GM04503 (cell line): ENCODE measurements around the gene TLX3.

Source experiments
- DNase-seq: peaks from one replicate; pipeline ENCODE4 v3.0.0-alpha.2; 2012; ENCODE audit warnings: low read depth

TLX3 gene

DNA sequence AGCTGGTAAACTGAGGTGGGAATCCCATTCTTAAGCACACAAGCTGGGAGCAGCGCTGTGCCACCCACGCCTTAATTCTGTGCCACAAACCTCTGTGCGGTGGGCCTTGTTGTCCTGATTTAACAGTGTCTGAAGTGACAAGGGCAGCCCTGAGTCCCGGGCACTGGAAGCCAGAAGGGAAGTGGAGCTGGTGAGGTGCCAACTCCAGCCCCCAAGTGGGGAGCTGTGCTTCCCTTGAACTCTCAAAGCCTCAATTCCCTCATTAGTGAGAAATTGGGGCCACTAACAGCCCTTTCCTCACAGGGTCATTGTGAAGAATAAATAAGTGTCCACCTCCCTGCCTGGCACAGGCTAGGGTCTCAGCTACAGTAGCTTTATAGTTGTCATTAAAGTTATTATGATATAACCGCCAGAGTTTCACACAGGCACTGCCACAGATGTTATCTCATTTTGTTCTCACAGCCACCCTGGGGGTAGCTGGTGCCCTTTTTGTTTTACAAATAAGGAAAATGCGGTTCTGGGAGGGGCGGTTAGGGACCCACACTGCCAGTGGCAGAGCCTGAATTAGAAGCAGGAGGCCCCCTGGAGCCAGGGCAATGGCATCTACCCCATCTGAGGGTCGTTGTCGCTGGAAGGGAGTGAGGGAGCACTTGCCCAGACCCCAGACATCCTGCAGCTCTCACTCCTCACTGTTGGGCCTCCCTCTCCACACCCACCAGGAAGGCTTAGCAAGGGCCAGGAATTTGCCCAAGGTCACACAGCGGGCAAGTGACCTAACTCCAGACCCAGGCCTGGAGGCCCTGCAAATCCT, 2.1 kb upstream of the TLX3 start:
- DNase-seq: no peak

DNA sequence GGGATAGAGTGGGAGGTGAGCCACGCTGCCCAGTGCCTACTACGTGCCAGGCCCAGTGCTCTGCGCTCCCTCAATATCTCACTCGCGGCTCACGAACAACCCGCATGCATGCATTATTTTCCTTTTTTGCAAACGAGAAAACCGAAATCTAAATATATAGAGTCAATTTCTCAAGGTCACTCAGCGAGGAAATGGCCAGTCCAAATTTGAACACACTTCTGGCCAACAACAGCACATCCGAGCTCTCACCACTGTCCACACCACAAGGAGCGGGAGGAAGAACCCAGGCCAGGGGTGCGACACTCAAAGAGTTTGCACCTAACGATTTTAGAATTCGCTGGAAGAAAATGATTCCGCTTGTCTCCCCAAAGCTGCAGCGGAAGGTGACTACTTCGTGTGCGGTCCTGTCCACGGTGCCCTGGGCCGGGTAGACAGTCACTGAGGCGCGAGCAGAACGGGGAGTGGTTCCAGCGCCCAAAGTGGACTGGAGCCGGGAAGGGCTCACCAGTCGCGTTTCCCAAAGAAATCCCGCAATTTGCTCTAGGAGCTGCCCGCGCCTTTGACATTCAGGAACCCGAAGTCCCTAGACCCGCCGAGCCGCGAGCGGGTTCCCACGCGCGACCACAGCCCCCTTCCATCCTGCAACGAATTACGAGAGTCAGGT, 1.1 kb upstream of the TLX3 start:
- DNase-seq: no peak

DNA sequence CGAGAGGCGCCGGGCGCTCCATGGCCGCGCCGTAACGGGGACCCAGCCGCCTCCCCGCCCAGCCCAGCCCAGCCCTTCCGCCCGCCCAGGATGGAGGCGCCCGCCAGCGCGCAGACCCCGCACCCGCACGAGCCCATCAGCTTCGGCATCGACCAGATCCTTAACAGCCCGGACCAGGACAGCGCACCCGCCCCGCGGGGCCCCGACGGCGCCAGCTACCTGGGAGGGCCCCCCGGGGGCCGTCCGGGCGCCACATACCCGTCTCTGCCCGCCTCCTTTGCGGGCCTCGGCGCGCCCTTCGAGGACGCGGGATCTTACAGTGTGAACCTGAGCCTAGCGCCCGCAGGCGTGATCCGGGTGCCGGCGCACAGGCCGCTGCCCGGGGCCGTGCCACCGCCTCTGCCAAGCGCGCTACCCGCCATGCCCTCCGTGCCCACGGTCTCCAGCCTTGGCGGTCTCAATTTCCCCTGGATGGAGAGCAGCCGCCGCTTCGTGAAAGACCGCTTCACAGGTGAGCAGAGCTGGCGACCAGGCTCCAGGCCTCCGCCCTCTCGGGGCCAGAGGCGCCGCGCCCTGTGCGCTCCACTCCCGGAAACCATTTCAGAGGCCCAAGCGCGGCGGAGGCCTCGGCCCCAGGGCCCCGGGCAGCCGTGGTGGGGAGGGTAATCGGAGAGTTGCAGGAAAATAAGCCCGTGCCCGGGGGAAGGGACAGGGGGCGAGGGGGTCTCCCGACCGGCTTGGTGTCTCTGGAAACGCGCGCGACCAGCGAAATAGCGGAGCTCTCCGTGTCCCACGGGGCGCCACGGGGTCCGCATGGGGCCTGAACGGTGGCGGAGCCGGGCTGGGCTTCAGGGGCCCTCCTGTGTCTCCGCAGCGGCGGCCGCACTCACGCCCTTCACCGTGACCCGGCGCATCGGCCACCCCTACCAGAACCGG, 496 bp downstream of the TLX3 start:
- DNase-seq: no peak

DNA sequence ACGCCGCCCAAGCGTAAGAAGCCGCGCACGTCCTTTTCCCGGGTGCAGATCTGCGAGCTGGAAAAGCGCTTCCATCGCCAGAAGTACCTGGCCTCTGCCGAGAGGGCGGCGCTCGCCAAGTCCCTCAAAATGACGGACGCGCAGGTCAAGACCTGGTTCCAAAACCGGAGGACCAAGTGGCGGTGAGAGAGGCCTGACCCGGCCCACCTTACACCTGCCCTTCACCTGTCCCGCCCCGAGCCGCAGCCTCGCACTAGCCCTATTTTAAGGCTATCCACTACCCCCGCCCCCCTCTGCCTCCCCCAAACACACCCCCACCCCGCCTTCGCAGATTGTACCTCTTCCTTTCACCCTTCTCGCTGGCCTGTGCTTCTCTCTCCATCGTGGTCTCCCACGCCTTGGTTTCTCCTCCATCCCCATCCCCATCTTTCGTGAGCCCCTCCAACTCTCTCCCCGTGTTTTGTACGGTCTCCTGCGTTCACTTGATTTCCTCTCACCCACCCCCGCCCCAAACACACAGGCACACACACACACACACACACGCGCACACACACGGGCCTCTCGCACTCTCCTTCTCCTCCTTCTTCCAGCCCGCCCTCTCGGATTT, 1.3 kb downstream of the TLX3 start:
- no peak for DNase-seq

DNA sequence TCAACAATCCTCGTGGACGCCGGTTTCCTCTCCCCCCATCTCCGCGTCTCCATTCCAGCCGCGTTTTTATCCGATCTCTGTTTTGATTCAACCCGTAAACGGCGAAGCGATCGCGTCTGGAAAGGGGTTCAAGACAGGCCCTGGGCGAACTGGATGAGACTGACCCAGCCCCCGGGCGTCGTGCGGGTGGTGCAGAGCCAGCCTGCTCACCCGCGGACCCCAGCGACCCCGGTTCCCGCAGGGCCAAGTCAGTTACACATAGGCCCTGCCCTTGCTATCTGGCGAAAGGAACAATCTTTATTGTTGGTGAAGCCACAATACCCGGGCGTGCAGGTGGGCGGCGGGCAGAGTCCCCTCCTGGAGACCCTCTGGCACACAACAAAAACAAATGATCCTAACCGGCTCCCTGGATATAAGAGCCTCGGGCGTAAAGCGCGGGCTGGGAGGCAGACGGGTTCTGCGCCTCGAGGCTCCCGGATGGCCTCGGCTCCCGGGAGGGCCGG, 1.8 kb downstream of the TLX3 start:
- DNase-seq: no peak

DNA sequence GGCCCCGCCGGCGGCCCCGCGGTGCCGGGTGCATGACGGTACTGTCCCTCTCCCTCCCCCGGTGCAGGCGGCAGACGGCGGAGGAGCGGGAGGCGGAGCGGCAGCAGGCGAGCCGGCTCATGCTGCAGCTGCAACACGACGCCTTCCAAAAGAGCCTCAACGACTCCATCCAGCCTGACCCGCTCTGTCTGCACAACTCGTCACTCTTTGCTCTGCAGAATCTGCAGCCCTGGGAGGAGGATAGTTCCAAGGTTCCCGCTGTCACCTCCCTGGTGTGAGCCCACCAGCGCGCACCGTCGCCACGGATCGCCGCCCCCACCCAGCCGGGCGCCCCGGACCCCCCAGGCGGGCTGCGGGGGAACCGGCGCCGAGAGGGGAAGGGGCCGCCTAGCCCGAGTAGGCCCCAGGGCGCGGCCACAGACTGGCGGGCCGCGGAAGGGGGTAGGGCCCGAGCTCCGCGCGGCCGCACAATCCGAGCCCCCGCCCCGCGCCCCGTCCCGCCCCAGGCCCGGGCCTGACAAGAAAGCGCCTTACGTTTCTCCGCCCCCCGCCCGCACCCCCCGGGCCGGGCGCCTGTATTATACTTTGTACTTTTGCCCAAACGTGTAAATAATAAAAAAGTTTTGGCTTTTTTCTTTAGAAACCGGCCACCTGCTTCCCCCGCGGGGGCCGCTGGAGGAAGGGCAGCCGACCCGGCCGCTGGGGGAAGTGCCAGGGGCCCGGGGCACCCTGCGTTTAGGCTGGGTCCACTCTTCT, 2.5 kb downstream of the TLX3 start:
- DNase-seq: no peak

DNA sequence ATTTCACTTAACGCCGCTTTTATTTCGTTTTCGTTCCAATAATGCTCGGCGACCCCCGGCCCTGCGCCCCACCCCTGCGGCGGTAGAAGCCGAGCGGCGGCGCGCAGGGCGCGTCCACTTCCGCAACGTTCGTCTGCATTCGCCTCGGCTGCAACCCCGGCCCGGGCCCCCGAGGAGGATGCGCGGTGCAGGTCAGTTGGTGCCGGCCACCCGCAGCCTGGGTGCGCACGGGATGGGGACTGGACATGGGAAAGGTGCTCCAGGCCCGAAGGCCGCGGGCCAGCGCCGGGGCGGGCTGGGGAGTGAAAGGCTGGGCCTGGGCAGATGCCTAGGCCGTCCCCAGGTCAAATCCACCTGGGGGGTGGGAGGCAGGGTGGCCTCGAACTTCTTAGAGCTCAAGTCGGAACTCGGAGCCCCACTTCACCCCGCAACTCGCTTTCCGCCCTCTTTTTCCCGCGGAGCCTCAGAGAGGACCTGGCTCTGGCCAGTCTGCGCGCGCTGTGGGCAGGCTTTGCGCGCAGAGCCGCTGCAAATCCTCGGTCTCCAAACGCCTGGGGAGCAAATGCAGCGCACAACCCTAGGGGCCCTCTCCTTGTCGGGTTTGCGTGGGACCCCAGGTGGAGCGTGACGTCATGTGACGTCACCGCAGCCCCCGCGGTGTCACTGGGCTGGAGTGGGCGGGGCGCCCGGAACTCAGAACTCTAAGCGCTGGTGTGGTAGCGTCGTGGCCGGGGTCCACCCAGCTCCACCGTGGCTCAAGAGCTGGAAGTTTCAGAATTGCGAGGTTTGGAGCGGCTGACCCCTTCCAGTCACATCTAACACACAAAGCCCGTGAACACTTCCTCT, 3.3 kb downstream of the TLX3 start:
- DNase-seq: no peak

DNA sequence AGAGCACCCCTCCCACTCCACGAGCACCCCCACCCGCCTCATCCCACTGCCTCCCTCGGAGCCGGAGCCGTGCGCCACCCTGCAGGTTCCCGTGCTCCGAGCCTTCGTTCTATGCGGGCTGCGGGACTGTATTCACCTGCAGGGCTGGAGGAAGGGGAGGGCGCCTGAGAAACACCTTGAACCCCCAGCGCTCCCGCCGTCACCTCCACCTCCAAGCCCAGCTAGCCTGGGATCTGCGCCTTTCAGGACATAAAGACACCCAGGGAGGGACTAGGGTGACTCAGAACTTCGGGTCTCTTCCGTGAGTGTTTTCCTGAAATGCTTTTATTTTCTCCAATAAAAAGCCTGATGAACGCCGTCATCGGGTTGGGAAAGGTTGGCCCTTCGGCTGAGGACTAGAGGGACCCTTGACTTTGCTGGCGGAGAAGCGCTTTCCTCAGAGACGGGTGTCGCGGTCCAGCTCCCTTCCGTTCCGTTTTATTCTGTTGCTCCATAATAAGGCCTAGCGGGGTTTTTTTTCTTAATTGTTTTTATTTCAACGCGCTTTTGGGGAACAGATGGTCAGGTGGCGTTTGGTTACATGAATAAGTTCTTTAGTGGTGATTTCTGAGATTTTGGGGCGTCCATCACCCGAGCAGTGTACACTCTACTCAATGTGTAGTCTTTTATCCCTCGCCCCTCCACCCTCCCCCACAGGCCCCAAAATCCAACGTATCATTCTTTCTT, 4.6 kb downstream of the TLX3 start:
- no peak for DNase-seq

DNA sequence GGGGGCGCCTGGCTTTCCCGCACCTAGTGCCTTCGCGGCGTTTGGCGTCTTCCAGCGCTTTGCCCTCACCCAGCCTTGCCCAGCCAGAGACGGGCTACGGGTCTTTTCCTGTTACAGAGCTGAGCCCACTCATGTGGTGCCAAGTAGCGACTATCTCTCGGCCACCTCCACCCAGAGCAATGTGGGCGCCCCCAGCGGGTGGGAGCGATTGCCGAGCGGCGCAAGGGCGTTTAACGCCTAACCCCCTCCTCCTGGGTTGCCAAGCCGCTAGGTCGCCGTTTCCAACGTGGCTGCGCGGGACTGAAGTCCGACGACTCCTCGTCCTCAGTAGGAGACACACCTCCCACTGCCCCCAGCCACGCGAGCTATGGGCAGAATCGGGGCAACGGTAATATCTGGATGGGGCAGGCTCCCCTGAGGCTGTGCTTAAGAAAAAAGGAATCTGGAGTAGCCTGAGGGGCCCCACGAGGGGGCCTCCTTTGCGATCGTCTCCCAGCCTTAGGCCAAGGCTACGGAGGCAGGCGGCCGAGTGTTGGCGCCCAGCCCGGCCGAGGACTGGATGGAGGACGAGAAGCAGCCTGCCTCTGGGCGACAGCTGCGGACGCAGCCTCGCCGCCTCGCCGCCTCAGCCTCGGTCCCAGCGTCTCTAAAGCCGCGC, 5.8 kb downstream of the TLX3 start:
- no peak for DNase-seq

DNA sequence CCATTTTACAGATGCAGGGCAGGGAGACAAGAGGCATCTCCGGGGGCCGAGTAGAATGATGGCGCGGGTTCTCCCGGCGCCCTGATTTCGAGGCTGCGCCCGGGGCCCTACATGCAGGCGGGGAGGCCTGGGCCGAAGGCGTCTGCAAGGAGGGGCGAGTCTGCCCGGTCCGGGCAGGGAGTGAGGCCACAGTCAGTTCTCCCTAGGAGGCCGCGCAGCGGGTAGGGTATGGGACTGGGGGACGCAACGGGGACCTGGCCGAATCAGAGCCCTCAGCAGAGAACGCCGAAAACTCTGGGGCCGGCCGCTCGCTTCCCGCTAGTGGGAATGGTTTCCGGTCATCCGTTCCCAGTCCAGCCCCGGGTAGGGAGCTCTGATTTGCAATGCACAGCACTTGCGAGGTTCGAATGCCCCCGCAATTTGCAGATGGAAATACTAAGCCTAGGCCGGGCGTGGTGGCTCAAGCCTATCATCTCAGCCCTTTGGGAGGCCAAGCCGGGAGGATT, 6.4 kb downstream of the TLX3 start:
- DNase-seq: no peak

DNA sequence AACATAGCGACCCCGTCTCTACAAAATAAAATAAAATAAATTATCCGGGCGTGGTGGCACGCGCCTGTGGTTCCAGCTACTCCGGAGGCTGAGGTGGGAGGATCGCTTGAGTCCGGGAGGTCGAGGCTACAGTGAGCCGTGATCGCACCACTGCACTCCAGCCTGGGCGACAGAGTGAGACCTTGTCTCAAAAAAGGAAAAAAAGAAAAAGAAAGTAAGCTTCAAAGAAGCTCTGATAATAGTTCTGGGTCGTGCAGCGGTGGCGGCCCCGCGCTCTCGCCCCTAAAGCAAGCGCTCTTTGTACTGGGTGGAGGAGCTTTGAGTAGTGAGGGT, 6.8 kb downstream of the TLX3 start:
- DNase-seq: no peak

DNA sequence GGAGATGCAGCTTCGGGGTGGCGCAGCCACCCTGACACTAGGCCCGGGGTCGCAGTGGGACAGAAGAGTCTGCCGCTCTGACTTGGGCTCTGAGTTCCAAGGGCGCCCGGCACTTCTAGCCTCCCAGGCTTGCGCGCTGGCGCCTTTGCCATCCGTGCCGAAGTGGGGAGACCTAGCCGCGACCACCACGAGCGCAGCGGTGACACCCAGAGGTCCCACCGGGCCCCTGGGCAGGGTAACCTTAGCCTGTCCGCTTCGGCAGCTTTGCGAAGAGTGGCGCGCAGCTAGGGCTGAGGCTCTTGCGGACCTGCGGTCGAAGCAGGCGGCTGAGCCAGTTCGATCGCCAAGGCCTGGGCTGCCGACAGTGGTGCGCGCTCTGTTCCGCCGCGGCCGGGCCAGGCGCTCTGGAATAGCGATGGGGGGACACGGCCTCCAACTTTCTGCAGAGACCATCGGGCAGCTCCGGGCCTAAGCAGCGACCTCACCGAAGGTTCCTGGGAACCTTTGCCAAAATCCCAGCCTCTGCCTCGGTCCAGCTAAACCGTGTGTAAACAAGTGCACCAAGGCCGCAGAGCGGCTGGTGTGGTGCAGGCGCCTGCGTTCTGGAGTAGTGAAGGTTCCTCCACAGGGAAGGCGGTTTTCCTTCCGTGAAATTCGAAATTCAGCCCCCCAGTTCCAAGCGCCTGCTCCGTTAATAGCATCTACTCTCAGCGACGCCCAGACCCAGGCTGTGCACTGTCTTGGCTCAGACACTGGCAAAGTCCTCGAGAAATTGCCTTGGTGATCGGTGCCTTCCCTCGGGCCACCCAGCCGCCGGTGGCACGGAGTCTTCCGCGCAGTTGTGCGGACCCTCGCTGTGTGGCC, 7.4 kb downstream of the TLX3 start:
- no peak for DNase-seq

DNA sequence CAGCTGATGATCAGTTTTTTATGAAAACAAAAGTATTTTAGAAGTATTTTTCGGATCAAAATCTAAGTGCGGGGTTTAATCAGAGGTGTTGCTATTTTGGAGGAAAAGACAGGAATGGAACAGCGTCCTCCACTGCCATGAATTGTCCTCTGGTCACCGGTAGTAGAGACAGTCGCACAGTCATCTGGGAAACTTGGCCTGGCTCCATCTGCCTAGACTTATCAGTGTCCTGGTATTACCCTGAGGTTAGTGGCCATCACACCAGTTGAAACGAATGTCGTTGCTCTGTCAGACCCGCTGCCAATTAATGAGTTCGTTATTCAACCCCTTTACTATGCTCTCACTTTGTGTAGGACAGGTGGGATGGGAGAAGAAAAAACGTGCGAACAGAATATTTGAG, 8.2 kb downstream of the TLX3 start:
- no peak for DNase-seq

DNA sequence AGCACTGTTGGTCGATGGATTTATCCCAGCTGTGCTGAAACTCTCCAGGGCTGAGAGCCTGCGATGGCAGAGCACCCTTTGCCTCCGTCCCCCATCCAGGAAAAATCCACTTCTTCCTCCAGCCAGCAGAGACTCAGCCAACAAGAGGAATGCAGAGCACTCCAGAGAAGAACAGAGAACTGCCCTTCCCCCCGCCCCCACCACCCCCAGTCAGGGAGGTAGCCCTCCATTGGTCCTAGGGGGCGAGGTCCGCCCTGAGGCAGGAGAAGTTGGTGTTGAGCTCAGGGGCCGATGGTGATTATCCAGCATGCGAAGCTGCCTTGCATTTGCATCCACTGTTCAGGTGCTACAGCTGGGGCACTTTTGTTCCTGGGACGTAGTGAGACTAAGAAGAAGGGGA, 9.0 kb downstream of the TLX3 start:
- no peak for DNase-seq

DNA sequence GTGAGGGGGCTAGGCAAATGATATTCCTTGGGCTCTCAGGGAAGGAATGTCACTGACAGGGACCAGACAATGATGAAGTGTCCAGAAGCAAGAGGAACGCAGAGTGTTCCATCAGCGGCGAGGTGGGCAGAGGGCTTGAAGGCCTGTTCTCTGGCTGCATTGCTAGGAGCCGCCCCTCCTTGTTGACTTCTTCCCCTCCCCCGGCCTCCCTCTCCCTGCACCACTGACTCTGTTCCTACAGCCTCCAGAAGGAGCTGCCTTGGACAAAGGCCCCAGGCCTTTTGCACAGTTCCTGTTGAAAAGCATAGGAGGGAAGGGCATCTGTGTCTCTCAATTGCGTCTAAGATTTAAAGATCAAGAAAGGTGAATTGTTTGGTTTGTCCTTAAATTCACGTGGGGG, 12.4 kb downstream of the TLX3 start:
- no peak for DNase-seq

DNA sequence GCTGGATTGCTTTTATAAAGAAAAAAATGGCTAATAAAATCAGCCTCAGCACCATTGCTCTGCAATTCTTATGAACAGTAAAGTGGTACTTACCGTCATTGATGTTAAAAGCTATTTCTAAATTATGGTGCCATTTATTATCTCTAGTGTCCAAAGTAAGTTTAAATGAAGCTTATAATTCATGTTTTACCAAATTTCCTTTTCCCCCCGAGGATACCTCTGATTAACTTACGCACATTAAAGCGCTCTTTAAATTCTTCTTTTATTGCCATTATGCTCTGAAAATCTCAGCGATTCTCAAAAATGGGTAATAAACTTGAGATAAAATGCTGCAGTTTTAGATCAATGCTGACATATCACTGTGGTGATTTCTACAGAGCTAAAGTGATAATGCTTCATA, 13.5 kb downstream of the TLX3 start:
- no peak for DNase-seq

DNA sequence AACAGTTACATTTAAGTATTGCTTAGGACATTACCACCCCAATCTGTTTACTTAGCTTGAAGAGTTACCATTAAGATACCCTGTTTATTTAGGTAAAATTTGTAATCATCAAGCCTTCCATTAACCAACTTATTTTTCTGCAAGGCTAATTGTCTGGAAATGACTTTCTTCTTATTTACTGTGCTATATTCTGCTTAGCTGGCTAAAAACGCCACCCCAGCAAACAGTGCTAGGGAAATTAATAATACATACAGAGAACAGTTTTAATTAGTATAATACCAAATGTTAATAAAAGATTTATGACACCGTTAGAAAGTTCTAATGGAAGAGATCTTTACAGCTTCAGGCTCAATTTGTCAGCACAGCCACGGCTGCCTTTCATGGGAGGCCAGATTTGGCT, 14.0 kb downstream of the TLX3 start:
- DNase-seq: no peak
